Measurements from ENCODE around the gene TMEM161A. TPM values are rescaled to one million over a fixed set of nuclear protein-coding genes. Genes with fewer than 3 reads are reported as not detected.

TMEM161A gene
- total and polyA plus RNA-seq, 9 of the 15 experiments (the other 6 are each of a cell fraction or from before 2014, with no cell fraction given) = 0.63 to 92.3 (median 38.9) TPM

DNA sequence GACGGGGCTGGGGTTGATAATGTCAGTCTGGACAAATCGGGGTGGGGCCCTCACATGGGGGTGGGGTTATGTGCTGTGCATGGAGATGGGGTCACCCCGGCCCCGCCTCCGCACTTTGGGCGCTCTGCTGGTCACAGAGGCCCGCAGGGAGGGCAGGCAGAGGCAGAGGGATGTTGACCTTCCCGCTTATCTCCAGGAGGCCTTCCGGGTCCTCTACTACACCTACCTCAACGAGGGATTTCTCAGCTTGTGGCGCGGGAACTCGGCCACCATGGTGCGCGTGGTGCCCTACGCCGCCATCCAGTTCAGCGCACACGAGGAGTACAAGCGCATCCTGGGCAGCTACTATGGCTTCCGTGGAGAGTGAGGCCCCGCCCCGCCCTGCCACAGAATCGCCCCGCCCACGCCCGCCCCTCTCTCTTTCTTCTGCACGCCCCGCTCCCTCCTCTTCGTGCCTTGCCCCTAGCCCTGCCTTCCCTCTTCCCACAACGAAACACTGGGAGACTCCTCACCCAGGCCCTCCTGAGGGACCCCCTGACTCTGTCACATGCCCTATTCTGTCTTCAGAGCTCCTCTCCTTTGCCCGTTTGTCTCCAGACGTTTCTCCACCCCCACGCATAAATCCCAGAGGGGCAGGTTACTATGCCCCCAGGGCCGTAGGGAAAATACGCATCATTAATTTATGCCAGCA, 32.8 kb downstream of the TMEM161A start (continued):
- no peak for TF ChIP-seq FOXM1 (IDR thresholded peaks at IDR 0.05; ENCODE audit: low read depth)
- TF ChIP-seq FOXM1 (CRISPR knock-in tag; IDR thresholded peaks at IDR 0.05; ENCODE audit: low read depth) = no peak
- 0 out of 2 replicates have a peak, but pooled peaks have one; percentile 15 for TF ChIP-seq TCF3 (CRISPR knock-in tag; IDR thresholded peaks at IDR 0.05)
- no peak for TF ChIP-seq HNRNPK (IDR thresholded peaks at IDR 0.05; ENCODE audit: low read depth, low read length, poor library complexity, severe bottlenecking)
- no peak for TF ChIP-seq BCLAF1 (IDR thresholded peaks at IDR 0.05; ENCODE audit: borderline replicate concordance in 1 of 2, control insufficient read depth in 1 of 2, low read depth in 2 of 2, low read length in 1 of 2)
- TF ChIP-seq, protein P1, sequence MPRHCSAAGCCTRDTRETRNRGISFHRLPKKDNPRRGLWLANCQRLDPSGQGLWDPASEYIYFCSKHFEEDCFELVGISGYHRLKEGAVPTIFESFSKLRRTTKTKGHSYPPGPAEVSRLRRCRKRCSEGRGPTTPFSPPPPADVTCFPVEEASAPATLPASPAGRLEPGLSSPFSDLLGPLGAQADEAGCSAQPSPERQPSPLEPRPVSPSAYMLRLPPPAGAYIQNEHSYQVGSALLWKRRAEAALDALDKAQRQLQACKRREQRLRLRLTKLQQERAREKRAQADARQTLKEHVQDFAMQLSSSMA (CRISPR knock-in tag; IDR thresholded peaks at IDR 0.05) = no peak
- TF ChIP-seq ZNF583 (CRISPR knock-in tag; IDR thresholded peaks at IDR 0.05) = no peak
- no peak for TF ChIP-seq XRCC5 (IDR thresholded peaks at IDR 0.05; ENCODE audit: low read depth, low read length)
- no peak for TF ChIP-seq ZNF780A (CRISPR knock-in tag; IDR thresholded peaks at IDR 0.05)
- TF ChIP-seq MYC (IDR thresholded peaks at IDR 0.05; ENCODE audit: low read depth, low read length) = peak; percentile 90
- no peak for TF ChIP-seq MYC (CRISPR knock-in tag; IDR thresholded peaks at IDR 0.05; ENCODE audit: borderline replicate concordance, low read depth)
- TF ChIP-seq DDX20 (tag; IDR thresholded peaks at IDR 0.05; ENCODE audit: low read depth) = no peak
- no peak for TF ChIP-seq SMARCA4 (IDR thresholded peaks at IDR 0.05)
- no peak for TF ChIP-seq IRF2 (CRISPR knock-in tag; IDR thresholded peaks at IDR 0.05)
- TF ChIP-seq MCM5 (IDR thresholded peaks at IDR 0.05; ENCODE audit: low read depth) = no peak
- no peak for TF ChIP-seq ETV1 (tag; conservative IDR thresholded peaks at IDR 0.05; ENCODE audit: low read depth)
- TF ChIP-seq JUN (IDR thresholded peaks at IDR 0.05; ENCODE audit: borderline replicate concordance, low read depth, low read length) = 0 out of 2 replicates have a peak, but pooled peaks have one; percentile 7
- no peak for TF ChIP-seq JUN (CRISPR knock-in tag; IDR thresholded peaks at IDR 0.05; ENCODE audit: borderline replicate concordance)
- no peak for TF ChIP-seq FOXK1 (CRISPR knock-in tag; IDR thresholded peaks at IDR 0.05; ENCODE audit: borderline replicate concordance)
- TF ChIP-seq DNMT1 (IDR thresholded peaks at IDR 0.05) = no peak
- peak; percentile 83 for TF ChIP-seq SUPT5H (IDR thresholded peaks at IDR 0.05)
- peak; percentile 62 for TF ChIP-seq ATF7 (IDR thresholded peaks at IDR 0.05)
- peak; percentile 41; the same call in 1 of the 2 replicates for TF ChIP-seq ARID1B (IDR thresholded peaks at IDR 0.05)
- no peak for TF ChIP-seq TFE3 (CRISPR knock-in tag; IDR thresholded peaks at IDR 0.05)
- no peak for TF ChIP-seq HMG20B (CRISPR knock-in tag; IDR thresholded peaks at IDR 0.05)
- no peak for TF ChIP-seq PPARD (CRISPR knock-in tag; IDR thresholded peaks at IDR 0.05)
